ENCODE results near the gene PJA1.

GRCh38 chrX:69214463-69214862 is 49.2 kb upstream of the PJA1 start:
- TF ChIP-seq ZNF302 (CRISPR knock-in tag; IDR thresholded peaks at IDR 0.05) (no peak), MAZ (IDR thresholded peaks at IDR 0.05; ENCODE audit: borderline replicate concordance, low read depth, low read length) (no peak), RFX5 (IDR thresholded peaks at IDR 0.05) (no peak), KDM5A (IDR thresholded peaks at IDR 0.05) (no peak), SREBF2 (IDR thresholded peaks at IDR 0.05) (no peak), EHMT2 (IDR thresholded peaks at IDR 0.05; ENCODE audit: low read depth) (no peak), CBX2 (IDR thresholded peaks at IDR 0.05; ENCODE audit: borderline replicate concordance, low read depth) (no peak)
- TF ChIP-seq, protein P1, sequence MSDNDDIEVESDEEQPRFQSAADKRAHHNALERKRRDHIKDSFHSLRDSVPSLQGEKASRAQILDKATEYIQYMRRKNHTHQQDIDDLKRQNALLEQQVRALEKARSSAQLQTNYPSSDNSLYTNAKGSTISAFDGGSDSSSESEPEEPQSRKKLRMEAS (IDR thresholded peaks at IDR 0.05), result no peak
- TF ChIP-seq, protein P2, sequence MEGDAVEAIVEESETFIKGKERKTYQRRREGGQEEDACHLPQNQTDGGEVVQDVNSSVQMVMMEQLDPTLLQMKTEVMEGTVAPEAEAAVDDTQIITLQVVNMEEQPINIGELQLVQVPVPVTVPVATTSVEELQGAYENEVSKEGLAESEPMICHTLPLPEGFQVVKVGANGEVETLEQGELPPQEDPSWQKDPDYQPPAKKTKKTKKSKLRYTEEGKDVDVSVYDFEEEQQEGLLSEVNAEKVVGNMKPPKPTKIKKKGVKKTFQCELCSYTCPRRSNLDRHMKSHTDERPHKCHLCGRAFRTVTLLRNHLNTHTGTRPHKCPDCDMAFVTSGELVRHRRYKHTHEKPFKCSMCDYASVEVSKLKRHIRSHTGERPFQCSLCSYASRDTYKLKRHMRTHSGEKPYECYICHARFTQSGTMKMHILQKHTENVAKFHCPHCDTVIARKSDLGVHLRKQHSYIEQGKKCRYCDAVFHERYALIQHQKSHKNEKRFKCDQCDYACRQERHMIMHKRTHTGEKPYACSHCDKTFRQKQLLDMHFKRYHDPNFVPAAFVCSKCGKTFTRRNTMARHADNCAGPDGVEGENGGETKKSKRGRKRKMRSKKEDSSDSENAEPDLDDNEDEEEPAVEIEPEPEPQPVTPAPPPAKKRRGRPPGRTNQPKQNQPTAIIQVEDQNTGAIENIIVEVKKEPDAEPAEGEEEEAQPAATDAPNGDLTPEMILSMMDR (IDR thresholded peaks at IDR 0.05), result no peak
